Liver (tissue), 9 donors: ENCODE measurements around the gene SEMA3C. TPM values are rescaled to one million over a fixed set of nuclear protein-coding genes. Genes with fewer than 3 reads are reported as not detected.
A peak's percentile ranks its signal among the peaks of the same experiment; 100 is the strongest.

Experiments
- DNase-seq: peaks from one replicate; pipeline ENCODE4 v3.0.0-alpha.2; 2017; ENCODE audit warnings: low spot score
- H3K27ac ChIP-seq, 2 donors: one replicate each; pipeline ENCODE4 v1.7.0; 2013; ENCODE audit warnings: inconsistent platforms in 2 of 2, low read length in 2 of 2, control low read depth in 1 of 2, low read depth in 1 of 2, mild to moderate bottlenecking in 1 of 2
- H3K27me3 ChIP-seq, 4 donors: one replicate each; pipeline versions ENCODE4 v1.6.1 to v1.7.0; 2013; ENCODE audit warnings: low read length in 3 of 4, inconsistent platforms in 1 of 4, mild to moderate bottlenecking in 1 of 4, moderate library complexity in 1 of 4; ENCODE audit not compliant: control insufficient read depth in 4 of 4, insufficient read depth in 4 of 4
- H3K36me3 ChIP-seq, 4 donors: one replicate each; pipeline versions ENCODE4 v1.6.1 to v1.7.0; 2013; ENCODE audit warnings: low read length in 3 of 4, mild to moderate bottlenecking in 3 of 4, low read depth in 1 of 4, moderate library complexity in 1 of 4; ENCODE audit not compliant: control insufficient read depth in 4 of 4, insufficient read depth in 3 of 4
- H3K4me1 ChIP-seq, 4 donors: one replicate each; pipeline versions ENCODE4 v1.6.1 to v1.7.0; 2013; ENCODE audit warnings: low read length in 3 of 4, mild to moderate bottlenecking in 3 of 4, moderate library complexity in 1 of 4; ENCODE audit not compliant: control insufficient read depth in 4 of 4, insufficient read depth in 4 of 4
- H3K4me3 ChIP-seq, 3 donors: one replicate each; pipeline versions ENCODE4 v1.6.1 to v1.7.0; 2013; ENCODE audit warnings: low read length in 3 of 3, control low read depth in 1 of 3, low read depth in 1 of 3, mild to moderate bottlenecking in 1 of 3
- H3K9ac ChIP-seq, 2 donors: one replicate each; pipeline ENCODE4 v1.7.0; 2013; ENCODE audit warnings: low read length in 2 of 2, mild to moderate bottlenecking in 2 of 2, moderate library complexity in 2 of 2, control low read depth in 1 of 2, low read depth in 1 of 2
- H3K9me3 ChIP-seq, 4 donors: one replicate each; pipeline versions ENCODE4 v1.6.1 to v1.7.0; 2013; ENCODE audit warnings: low read length in 3 of 4; ENCODE audit not compliant: control insufficient read depth in 4 of 4
- ATF3 ChIP-seq: IDR thresholded peaks from 2 replicates; pipeline ENCODE4 v1.6.1; 2016; ENCODE audit warnings: antibody characterized with exemption
- EGR1 ChIP-seq, 2 donors: IDR thresholded peaks; 2 replicates each; pipeline ENCODE4 v1.6.1; 2016 to 2018; ENCODE audit warnings: antibody characterized with exemption in 2 of 2, low read depth in 2 of 2
- FOXA1 ChIP-seq: IDR thresholded peaks from 2 replicates; pipeline ENCODE4 v1.6.1; 2016; ENCODE audit warnings: antibody characterized with exemption
- FOXA2 ChIP-seq: IDR thresholded peaks from 2 replicates; pipeline ENCODE4 v1.6.1; 2016; ENCODE audit warnings: antibody characterized with exemption
- GABPA ChIP-seq, 2 donors: IDR thresholded peaks in 1 of 2; conservative IDR thresholded peaks in 1 of 2; 2 replicates each; pipeline ENCODE4 v1.6.1; 2016; ENCODE audit warnings: antibody characterized with exemption in 2 of 2, mild to moderate bottlenecking in 1 of 2, moderate library complexity in 1 of 2
- HNF4A ChIP-seq, 2 donors: conservative IDR thresholded peaks; 2 replicates each; pipeline ENCODE4 v1.6.1; 2016; ENCODE audit warnings: antibody characterized with exemption in 2 of 2, mild to moderate bottlenecking in 2 of 2
- HNF4G ChIP-seq: IDR thresholded peaks from 2 replicates; pipeline ENCODE4 v1.6.1; 2016; ENCODE audit warnings: antibody characterized with exemption
- JUND ChIP-seq, 2 donors: IDR thresholded peaks; 2 replicates each; pipeline ENCODE4 v1.6.1; 2016; ENCODE audit warnings: antibody characterized with exemption in 2 of 2
- MAX ChIP-seq: IDR thresholded peaks from 2 replicates; pipeline ENCODE4 v1.6.1; 2016; ENCODE audit warnings: antibody characterized with exemption
- NR2F2 ChIP-seq: IDR thresholded peaks from 2 replicates; pipeline ENCODE4 v1.6.1; 2016; ENCODE audit warnings: antibody characterized with exemption
- RAD21 ChIP-seq, 2 donors: IDR thresholded peaks; 2 replicates each; pipeline ENCODE4 v1.6.1; 2016; ENCODE audit warnings: antibody characterized with exemption in 2 of 2, mild to moderate bottlenecking in 2 of 2
- RXRA ChIP-seq, 2 donors: IDR thresholded peaks; 2 replicates each; pipeline ENCODE4 v1.6.1; 2017 to 2018; ENCODE audit warnings: antibody characterized with exemption in 2 of 2, mild to moderate bottlenecking in 1 of 2
- SP1 ChIP-seq: IDR thresholded peaks from 2 replicates; pipeline ENCODE4 v1.6.1; 2018; ENCODE audit warnings: antibody characterized with exemption, mild to moderate bottlenecking
- TAF1 ChIP-seq: conservative IDR thresholded peaks from 2 replicates; pipeline ENCODE4 v1.6.1; 2016; ENCODE audit warnings: antibody characterized with exemption, mild to moderate bottlenecking
- ZBTB33 ChIP-seq: IDR thresholded peaks from 2 replicates; pipeline ENCODE4 v1.6.1; 2016; ENCODE audit warnings: antibody characterized with exemption
- WGBS: extraction: QIAGEN DNeasy Blood & Tissue Kit; methylation state at CpG from one replicate; pipeline ENCODE4 v1.1.7; 2013; 5-methylcytosine and 5-hydroxymethylcytosine counted together
- polyA plus RNA-seq, 2 donors: library from polyadenylated mRNA; stranded (reverse) in 1 of 2; unstranded in 1 of 2; fragments of 200-250 nt in 1 of 2; fragments of >200 nt in 1 of 2; fragmentation: Nextera tagmentation in 1 of 2; extraction: Ambion mirVana in 1 of 2; gene quantifications; one replicate each; pipeline versions ENCODE4 v1.2.1 to v1.2.3, GENCODE V29; 2013 to 2015
- total RNA-seq, 2 donors: library from RNA; depleted of rRNA; stranded (reverse); fragments of >200 nt; gene quantifications; one replicate each; pipeline ENCODE4 v1.2.3, GENCODE V29; 2014
- TF ChIP-seq, protein P1 (sequence below): IDR thresholded peaks from 2 replicates; pipeline ENCODE4 v1.6.1; 2016; ENCODE audit warnings: antibody characterized with exemption, mild to moderate bottlenecking
- TF ChIP-seq, protein P2 (sequence below): fragments of 150-350 bp; IDR thresholded peaks from 2 replicates; pipeline ENCODE4 v1.5.1; 2017; ENCODE audit warnings: improper control_type of control experiment, low read depth, low read length; ENCODE audit not compliant: missing input control
- donor health status: healthy.
- donor health status: healthy.
- donor health status: healthy.
- donor health status: healthy.
- donor health status: healthy.

The SEMA3C gene
- total RNA-seq (1 to 10 TPM in 1 of 2 donors, under 1 TPM in 1; 0.89 to 1.8 TPM), polyA plus RNA-seq (under 1 TPM; 0.20 to 0.39 TPM)

DNA sequence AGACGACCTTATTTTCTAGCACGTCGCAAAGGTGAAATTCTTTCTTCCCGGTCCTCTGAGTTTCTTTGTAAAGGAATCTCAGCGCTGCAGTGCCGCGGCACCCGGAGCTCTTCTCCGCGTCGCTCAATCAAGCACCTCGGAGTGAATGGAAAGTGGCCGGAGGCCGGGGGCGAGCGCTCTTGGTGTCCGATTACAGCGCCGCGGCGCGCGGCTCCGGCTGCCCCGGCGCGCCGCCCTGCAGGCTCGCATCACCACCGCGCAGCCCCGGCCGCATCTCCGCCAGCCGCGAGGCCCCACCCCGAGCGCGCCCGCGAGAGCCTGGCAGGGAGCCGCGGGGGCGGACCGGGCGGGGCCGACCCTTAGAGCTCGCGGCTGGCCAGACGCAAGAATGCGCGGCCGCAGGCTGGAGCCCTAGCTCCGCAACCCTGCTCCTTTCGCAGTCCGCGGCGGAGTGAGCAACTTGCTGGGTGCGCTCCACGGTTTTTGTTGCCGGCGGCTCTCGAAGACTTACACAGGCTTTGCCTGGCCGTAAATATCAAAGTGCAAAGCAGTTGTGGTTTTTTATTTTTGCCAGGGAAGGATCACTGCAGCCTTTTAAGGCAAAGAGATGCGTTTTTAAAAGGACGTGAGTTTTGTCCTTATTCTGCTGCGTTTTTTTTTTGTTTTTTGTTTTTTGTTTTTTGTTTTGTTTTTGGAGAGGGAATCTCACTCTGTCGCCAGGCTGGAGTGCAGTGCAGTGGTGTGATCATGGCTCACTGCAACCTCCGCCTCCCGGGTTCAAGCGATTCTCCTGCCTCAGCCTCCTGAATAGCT, at the start of gene SEMA3C:
SEMA3C (minus strand) TSS at position 143 of the 813 bp plus-strand sequence. CDS start 2,270 bp downstream, outside the sequence.
- Histone ChIP-seq H3K27ac (no peak within 1 kb of the TSS), H3K36me3 (no peaks in the 10 kb centered on the region), H3K9me3 (no peaks in the 10 kb centered on the region), H3K4me3 (peak within 1 kb of the TSS; percentile 38 to 62 (median 57)), H3K4me1 (peaks cover 9 to 18% (median 13%) of the 10 kb centered on the region in 4 donors), H3K9ac (peak within 1 kb of the TSS in 1 of 2 donors; percentile 52), H3K27me3 (peaks cover 0 to 6% (median 1%) of the 10 kb centered on the region in 4 donors)
- WGBS: 4% methylated on average over 71 of the region's 71 CpGs
- DNase-seq: peak; percentile 78
- TF ChIP-seq SP1: no peak
- TF ChIP-seq GABPA (IDR thresholded peaks at IDR 0.05 in 1 of 2, conservative IDR thresholded peaks at IDR 0.05 in 1 of 2): no peak
- TF ChIP-seq RAD21 (IDR thresholded peaks at IDR 0.05): peak in 1 of 2 donors; percentile 9
- TF ChIP-seq EGR1 (IDR thresholded peaks at IDR 0.05; ENCODE audit: low read depth in 2 of 2): peak in 1 of 2 donors; percentile 23
- TF ChIP-seq TAF1: peak; percentile 43

GRCh38 chr7:80968606-80969005, 49.8 kb upstream of the SEMA3C start:
- no peak for DNase-seq
- no peak overlapping the region for H3K4me3 ChIP-seq
- TF ChIP-seq MAX (no peak), FOXA1 (no peak), JUND (IDR thresholded peaks at IDR 0.05) (no peak), HNF4G (no peak)
- no peaks in the 10 kb centered on the region for H3K9me3 ChIP-seq
- 82% methylated on average over 2 of the region's 2 CpGs for WGBS
- no peaks in the 10 kb centered on the region for H3K27me3 ChIP-seq
- no peaks in the 10 kb centered on the region for H3K4me1 ChIP-seq
- no peak overlapping the region for H3K27ac ChIP-seq
- no peaks in the 10 kb centered on the region for H3K36me3 ChIP-seq
- H3K9ac ChIP-seq: no peak overlapping the region

GRCh38 chr7:80967917-80968297, 49.1 kb upstream of the SEMA3C start:
- no peak for TF ChIP-seq SP1
- TF ChIP-seq NR2F2: no peak
- no peak for TF ChIP-seq MAX
- no peak for TF ChIP-seq FOXA1
- no peak for TF ChIP-seq GABPA (IDR thresholded peaks at IDR 0.05 in 1 of 2, conservative IDR thresholded peaks at IDR 0.05 in 1 of 2)
- TF ChIP-seq RXRA (IDR thresholded peaks at IDR 0.05): no peak
- no peak for TF ChIP-seq ZBTB33
- TF ChIP-seq TAF1: no peak
- TF ChIP-seq JUND (IDR thresholded peaks at IDR 0.05): no peak
- TF ChIP-seq, protein P1, sequence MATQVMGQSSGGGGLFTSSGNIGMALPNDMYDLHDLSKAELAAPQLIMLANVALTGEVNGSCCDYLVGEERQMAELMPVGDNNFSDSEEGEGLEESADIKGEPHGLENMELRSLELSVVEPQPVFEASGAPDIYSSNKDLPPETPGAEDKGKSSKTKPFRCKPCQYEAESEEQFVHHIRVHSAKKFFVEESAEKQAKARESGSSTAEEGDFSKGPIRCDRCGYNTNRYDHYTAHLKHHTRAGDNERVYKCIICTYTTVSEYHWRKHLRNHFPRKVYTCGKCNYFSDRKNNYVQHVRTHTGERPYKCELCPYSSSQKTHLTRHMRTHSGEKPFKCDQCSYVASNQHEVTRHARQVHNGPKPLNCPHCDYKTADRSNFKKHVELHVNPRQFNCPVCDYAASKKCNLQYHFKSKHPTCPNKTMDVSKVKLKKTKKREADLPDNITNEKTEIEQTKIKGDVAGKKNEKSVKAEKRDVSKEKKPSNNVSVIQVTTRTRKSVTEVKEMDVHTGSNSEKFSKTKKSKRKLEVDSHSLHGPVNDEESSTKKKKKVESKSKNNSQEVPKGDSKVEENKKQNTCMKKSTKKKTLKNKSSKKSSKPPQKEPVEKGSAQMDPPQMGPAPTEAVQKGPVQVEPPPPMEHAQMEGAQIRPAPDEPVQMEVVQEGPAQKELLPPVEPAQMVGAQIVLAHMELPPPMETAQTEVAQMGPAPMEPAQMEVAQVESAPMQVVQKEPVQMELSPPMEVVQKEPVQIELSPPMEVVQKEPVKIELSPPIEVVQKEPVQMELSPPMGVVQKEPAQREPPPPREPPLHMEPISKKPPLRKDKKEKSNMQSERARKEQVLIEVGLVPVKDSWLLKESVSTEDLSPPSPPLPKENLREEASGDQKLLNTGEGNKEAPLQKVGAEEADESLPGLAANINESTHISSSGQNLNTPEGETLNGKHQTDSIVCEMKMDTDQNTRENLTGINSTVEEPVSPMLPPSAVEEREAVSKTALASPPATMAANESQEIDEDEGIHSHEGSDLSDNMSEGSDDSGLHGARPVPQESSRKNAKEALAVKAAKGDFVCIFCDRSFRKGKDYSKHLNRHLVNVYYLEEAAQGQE: no peak
- TF ChIP-seq HNF4A (conservative IDR thresholded peaks at IDR 0.05): no peak
- no peak for TF ChIP-seq ATF3
- TF ChIP-seq RAD21 (IDR thresholded peaks at IDR 0.05): no peak
- TF ChIP-seq, protein P2, sequence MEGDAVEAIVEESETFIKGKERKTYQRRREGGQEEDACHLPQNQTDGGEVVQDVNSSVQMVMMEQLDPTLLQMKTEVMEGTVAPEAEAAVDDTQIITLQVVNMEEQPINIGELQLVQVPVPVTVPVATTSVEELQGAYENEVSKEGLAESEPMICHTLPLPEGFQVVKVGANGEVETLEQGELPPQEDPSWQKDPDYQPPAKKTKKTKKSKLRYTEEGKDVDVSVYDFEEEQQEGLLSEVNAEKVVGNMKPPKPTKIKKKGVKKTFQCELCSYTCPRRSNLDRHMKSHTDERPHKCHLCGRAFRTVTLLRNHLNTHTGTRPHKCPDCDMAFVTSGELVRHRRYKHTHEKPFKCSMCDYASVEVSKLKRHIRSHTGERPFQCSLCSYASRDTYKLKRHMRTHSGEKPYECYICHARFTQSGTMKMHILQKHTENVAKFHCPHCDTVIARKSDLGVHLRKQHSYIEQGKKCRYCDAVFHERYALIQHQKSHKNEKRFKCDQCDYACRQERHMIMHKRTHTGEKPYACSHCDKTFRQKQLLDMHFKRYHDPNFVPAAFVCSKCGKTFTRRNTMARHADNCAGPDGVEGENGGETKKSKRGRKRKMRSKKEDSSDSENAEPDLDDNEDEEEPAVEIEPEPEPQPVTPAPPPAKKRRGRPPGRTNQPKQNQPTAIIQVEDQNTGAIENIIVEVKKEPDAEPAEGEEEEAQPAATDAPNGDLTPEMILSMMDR: no peak
- TF ChIP-seq EGR1 (IDR thresholded peaks at IDR 0.05; ENCODE audit: low read depth in 2 of 2): no peak
- no peak for TF ChIP-seq FOXA2
- H3K4me3 ChIP-seq: no peak overlapping the region
- no peaks in the 10 kb centered on the region for H3K4me1 ChIP-seq
- no peak for DNase-seq
- H3K27ac ChIP-seq: no peak overlapping the region
- WGBS: 66% methylated on average over 5 of the region's 5 CpGs
- H3K9ac ChIP-seq: no peak overlapping the region
- H3K9me3 ChIP-seq: no peaks in the 10 kb centered on the region
- H3K36me3 ChIP-seq: no peaks in the 10 kb centered on the region
- H3K27me3 ChIP-seq: no peaks in the 10 kb centered on the region
